Activated CD8-positive, alpha-beta T cell treated with anti-CD3 and anti-CD28 coated beads for 36 hours (primary cell): ENCODE measurements around the gene COL25A1. TPM values are rescaled to one million over a fixed set of nuclear protein-coding genes. Genes with fewer than 3 reads are reported as not detected.
A peak's percentile ranks its signal among the peaks of the same experiment; 100 is the strongest.

Experiments used
- ATAC-seq: fragments of 200-7000 bp; cut with Tn5 transposase; one replicate; pipeline ENCODE4 v1.10.0; 2021; ENCODE audit warnings: mild to moderate bottlenecking, moderate library complexity
- CTCF ChIA-PET: fragments of 350-600 bp; sonication (Branson Sonifier 250); formaldehyde crosslinking; loops from one replicate; lab custom pipeline; 2021; ENCODE audit warnings: antibody characterized with exemption; lab: Charles Lee
- POLR2A ChIA-PET: fragments of 350-600 bp; sonication (Branson Sonifier 250); formaldehyde crosslinking; loops from one replicate; lab custom pipeline; 2021; ENCODE audit warnings: antibody characterized with exemption; lab: Charles Lee
- DNase-seq: peaks from one replicate; pipeline ENCODE4 v3.0.0-alpha.2; 2020
- H3K27ac Mint-ChIP-seq: one replicate; pipeline ENCODE4 v1.8.0; 2021; ENCODE audit warnings: mild to moderate bottlenecking, mixed read lengths
- H3K27me3 Mint-ChIP-seq: one replicate; pipeline ENCODE4 v1.8.0; 2021; ENCODE audit warnings: mixed read lengths
- H3K36me3 Mint-ChIP-seq: one replicate; pipeline ENCODE4 v1.8.0; 2021; ENCODE audit warnings: low read depth, mixed read lengths
- H3K4me1 Mint-ChIP-seq: one replicate; pipeline ENCODE4 v1.8.0; 2021; ENCODE audit warnings: low read depth, mixed read lengths
- H3K4me3 Mint-ChIP-seq: one replicate; pipeline ENCODE4 v1.8.0; 2021; ENCODE audit warnings: mild to moderate bottlenecking, moderate library complexity, mixed read lengths
- H3K9me3 Mint-ChIP-seq: one replicate; pipeline ENCODE4 v1.8.0; 2021; ENCODE audit warnings: mixed read lengths
- CTCF ChIP-seq: fragments of 200-600 bp; IDR thresholded peaks from one replicate; pipeline ENCODE4 v1.8.0; 2022; ENCODE audit warnings: antibody characterized with exemption, mild to moderate bottlenecking
- intact Hi-C: fragments of 100-400 bp; cut with micrococcal nuclease; formaldehyde crosslinking; loops from one replicate; pipeline ENCODE4 v1.10.0; 2022
- total RNA-seq, 2 experiments: library from RNA; stranded (reverse); gene quantifications; one replicate each; pipeline ENCODE4 v1.2.3, GENCODE V29; 2021

The COL25A1 gene
- total RNA-seq, 2 experiments from 2014 or later, result not detected

DNA sequence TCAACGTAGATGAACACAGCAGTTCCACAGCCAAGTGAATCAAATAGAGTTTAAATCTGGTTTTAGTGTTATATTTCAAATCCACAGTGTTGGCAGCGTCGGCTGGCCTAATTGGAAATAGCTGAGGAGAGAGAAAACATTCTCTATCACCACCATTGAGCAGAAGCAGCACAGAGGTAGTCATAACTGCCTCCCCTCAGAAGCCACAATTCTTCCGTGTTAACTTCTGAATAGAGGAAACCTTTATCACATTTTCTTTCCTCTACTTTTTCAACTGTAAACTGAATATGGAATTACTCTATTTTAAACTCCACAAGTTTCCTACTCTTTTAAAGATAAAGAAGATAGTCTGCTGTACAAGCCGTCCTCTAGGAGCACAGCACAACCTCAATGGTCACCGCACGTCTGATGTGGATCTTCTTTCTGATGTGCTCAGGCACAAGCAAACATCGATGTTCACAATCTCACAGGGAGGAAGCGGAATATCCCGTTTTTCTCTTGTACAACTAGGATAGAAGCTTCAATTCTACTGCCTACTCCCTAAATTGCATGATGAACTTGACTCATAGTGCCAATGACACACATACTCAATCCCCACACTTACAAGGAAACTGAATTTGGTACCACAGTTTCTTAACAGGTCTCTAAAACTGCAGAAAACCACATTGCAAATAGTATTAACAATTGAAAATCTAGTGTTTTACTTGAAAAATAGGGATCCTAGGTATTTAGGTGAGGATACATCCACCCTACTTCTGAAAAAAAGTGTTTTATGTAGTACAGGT, 321.8 kb downstream of the COL25A1 start:
- no peak for TF ChIP-seq CTCF
- no peak for DNase-seq
- intact Hi-C loops, result no loop called here
- peaks cover 6% of the 10 kb centered on the region for H3K27me3 Mint-ChIP-seq
- H3K36me3 Mint-ChIP-seq, result no peaks in the 10 kb centered on the region
- H3K9me3 Mint-ChIP-seq, result no peaks in the 10 kb centered on the region
- no peak overlapping the region for H3K4me3 Mint-ChIP-seq
- POLR2A ChIA-PET, result no interaction called here
- H3K4me1 Mint-ChIP-seq, result no peaks in the 10 kb centered on the region
- ATAC-seq, result peak; percentile 49
- CTCF ChIA-PET, result interaction anchor here (1.5 kb wide), 1 partner anchor 10 kb away, joined by 3 read pairs; no protein-coding TSS in a partner anchor
- no peak overlapping the region for H3K27ac Mint-ChIP-seq

DNA sequence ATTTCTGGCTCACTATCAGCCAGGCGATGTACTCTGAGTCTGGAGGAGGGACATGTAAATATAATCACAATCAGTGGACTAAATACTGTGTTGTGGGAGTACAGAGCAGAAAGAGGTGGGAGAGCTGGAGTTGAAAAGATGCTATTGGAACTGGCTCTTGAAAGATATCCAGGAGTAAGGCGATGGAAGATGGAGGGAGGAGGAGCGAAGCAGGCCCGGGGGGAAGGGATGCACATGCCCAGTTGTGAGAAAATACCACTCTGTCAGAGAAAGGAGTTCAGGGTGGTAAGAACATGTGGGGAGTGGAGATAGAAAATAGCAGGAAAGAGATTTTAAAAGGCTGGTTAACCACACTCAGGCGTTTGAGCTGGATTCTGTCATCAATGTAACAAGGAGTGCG, 322.7 kb downstream of the COL25A1 start:
- intact Hi-C loops, result no loop called here
- Mint-ChIP-seq H3K4me3 (no peak overlapping the region), H3K27me3 (peaks cover 6% of the 10 kb centered on the region), H3K4me1 (no peaks in the 10 kb centered on the region), H3K27ac (no peak overlapping the region), H3K36me3 (no peaks in the 10 kb centered on the region), H3K9me3 (no peaks in the 10 kb centered on the region)
- ATAC-seq, result no peak
- DNase-seq, result no peak
- POLR2A ChIA-PET, result no interaction called here
- CTCF ChIA-PET, result interaction anchor here (1.5 kb wide), 1 partner anchor 11 kb away, joined by 3 read pairs; no protein-coding TSS in a partner anchor
- no peak for TF ChIP-seq CTCF

DNA sequence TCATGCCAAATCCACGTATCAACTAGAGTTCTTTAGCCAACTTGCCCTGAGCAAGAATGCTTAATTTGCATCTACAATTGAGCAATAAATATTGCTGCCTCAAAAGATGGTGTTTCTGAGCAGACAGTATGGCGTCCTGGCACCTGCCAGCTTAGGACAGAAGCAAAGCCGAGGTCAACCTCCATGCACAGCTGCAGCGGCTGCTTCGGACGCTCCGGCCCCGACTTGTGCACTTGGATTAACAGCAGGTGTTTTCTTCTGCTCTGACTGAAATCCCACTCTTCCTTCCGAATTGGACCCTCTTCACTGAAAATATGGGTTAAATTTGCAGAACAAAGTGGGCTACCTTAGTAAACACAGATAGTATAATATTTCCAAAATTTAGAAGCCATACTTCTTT, 324.4 kb downstream of the COL25A1 start:
- Mint-ChIP-seq H3K4me3 (no peak overlapping the region), H3K36me3 (no peaks in the 10 kb centered on the region), H3K9me3 (no peaks in the 10 kb centered on the region), H3K27ac (no peak overlapping the region), H3K27me3 (peaks cover 6% of the 10 kb centered on the region), H3K4me1 (peaks cover 7% of the 10 kb centered on the region)
- DNase-seq (no peak), ATAC-seq (no peak)
- no peak for TF ChIP-seq CTCF
- CTCF ChIA-PET, result no interaction called here
- intact Hi-C loops, result no loop called here
- POLR2A ChIA-PET, result no interaction called here

DNA sequence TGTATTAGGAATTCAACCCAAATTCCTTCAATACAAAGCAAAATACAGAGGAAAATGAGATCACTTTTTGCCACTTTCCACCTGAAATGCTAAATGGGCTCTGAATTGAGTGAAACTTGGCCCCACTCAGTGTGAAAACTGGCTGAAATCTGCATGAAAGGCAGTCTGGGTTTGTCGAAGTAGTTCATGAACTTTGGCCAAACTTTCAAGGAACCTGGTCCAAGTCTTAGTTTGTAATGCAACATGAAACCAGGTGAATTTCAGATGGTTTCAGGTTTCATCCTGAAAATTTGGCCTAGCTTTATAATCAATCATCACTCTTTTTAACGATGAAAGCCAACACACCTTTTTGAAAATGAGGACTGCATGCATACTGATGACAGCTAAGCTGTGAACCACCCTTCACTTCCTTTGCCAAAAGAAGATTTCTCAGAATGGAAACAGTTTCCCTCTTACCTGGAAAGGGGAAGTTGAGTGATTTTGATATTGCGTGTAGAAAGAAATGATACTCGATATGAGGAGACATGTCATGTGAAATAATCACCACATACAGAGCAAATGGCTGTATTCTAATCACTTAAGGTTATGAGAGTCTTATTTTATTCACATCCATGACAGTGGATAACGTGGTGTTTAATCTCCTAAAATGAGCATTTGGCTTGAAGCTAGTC, 329.7 kb downstream of the COL25A1 start:
- TF ChIP-seq CTCF, result no peak
- ATAC-seq (peak; percentile 91), DNase-seq (peak; percentile 15)
- CTCF ChIA-PET, result interaction anchor here (1.1 kb wide), 1 partner anchor 218 kb away, joined by 3 read pairs; no protein-coding TSS in a partner anchor
- Mint-ChIP-seq H3K9me3 (peaks cover 4% of the 10 kb centered on the region), H3K4me1 (peaks cover 24% of the 10 kb centered on the region), H3K4me3 (peak overlapping the region; percentile 3), H3K27ac (peak overlapping the region; percentile 83), H3K27me3 (no peaks in the 10 kb centered on the region), H3K36me3 (peaks cover 5% of the 10 kb centered on the region)
- intact Hi-C loops, result no loop called here
- POLR2A ChIA-PET, result interaction anchor here (0.5 kb wide), 1 partner anchor 825 kb away, joined by 5 read pairs; no protein-coding TSS in a partner anchor

GRCh38 chr4:108971473-108971872, 331.0 kb downstream of the COL25A1 start:
- peaks cover 4% of the 10 kb centered on the region for H3K9me3 Mint-ChIP-seq
- intact Hi-C loops, result no loop called here
- ChIA-PET POLR2A (no interaction called here), CTCF (no interaction called here)
- no peak for DNase-seq
- H3K4me3 Mint-ChIP-seq, result no peak overlapping the region
- no peaks in the 10 kb centered on the region for H3K27me3 Mint-ChIP-seq
- H3K36me3 Mint-ChIP-seq, result peaks cover 5% of the 10 kb centered on the region
- no peak for ATAC-seq
- peaks cover 24% of the 10 kb centered on the region for H3K4me1 Mint-ChIP-seq
- peak overlapping the region; percentile 57 for H3K27ac Mint-ChIP-seq
- no peak for TF ChIP-seq CTCF
